GM18517 (cell line): Measurements from ENCODE around the gene ITGB6.

Source experiments
- ATAC-seq: cut with Tn5 transposase; IDR thresholded peaks from one replicate; pipeline ENCODE4 v1.9.1; 2021; ENCODE audit warnings: mild to moderate bottlenecking, moderate library complexity; ENCODE audit not compliant: unreplicated experiment

Gene ITGB6

GRCh38 chr2:160097326-160097725 is 102.7 kb downstream of the ITGB6 start:
- no peak for ATAC-seq

GRCh38 chr2:160096409-160096808 is 103.7 kb downstream of the ITGB6 start:
- no peak for ATAC-seq

DNA sequence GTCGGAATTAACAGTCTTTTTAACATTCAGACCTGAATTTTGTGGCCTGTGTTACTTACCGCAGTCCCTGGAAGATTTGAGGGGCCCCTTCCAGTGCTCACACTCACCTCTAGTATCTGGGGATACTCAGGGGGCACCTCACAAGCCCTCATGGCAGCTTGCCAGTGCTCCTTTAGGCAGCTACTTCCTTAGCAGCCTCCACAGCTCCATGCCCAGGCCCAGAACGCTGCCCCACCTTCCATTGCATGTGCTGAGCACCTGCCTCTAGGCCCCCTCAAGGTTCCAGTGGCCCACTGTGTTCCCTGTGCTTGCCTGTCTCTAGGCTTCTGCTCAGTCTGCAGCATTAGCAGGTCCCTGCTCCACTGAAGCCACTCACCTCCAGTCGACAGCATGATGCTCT is 107.6 kb downstream of the ITGB6 start:
- no peak for ATAC-seq

DNA sequence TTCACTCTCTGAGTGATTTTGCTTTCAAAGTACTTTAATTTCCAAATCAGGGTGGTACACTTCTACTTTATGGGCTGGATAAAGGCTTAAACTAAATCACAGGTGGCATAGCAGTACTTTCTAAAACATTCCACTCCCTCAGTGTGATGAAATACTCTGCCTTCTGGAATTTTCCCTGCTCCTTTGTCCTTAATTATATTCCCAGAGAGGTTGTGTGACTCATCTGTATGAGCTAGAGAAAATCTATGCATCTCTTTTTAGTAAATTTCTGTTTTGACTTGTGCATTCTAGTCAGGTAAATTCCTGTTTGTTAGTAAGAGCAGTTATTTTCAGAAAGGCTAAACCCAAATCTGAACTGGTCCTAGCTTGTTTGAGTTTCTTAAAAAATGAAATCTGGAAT is 108.7 kb downstream of the ITGB6 start:
- ATAC-seq = no peak

DNA sequence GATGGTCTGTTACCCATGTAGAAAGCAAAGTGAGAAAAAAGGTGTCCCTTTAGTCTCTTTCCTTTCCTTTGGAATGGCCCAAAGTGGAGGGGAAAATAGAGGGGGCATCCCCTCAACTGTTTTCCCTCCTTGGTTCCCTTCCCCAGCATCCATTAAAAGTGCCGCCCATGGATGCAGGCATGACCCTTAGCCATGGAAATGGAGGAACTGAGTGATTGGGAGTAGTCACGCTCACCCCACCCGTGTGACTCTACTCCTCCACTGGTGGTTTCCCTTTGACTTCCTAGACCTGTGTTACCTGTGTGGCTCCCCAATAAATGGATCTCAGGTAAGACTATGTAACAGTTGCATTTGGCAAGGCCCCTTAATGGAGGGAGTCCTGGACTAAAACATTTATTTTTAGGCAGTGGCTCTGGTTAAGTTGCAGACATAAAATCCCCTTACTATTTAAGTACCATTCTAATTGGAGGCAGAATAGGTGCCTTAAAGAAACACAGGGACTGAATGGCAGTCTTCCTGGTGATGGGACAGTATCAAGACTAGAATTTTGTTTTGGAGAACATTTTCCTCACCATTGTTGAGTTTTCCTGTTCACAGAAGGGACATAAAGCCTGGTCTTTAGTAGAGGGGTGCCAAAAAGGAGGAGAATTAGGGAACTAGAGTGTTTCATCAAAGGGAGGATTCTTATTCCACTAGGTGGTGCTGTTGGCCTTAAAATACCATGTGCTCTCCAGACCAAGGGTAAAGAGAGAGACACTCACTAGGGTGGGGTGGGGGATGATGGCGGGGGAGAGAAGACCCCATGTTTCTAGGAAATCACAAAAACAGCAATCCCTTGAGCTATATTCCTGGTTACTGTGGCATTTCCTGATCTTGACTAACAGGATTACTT is 112.0 kb downstream of the ITGB6 start:
- no peak for ATAC-seq

GRCh38 chr2:160085662-160086061 is 114.4 kb downstream of the ITGB6 start:
- no peak for ATAC-seq

DNA sequence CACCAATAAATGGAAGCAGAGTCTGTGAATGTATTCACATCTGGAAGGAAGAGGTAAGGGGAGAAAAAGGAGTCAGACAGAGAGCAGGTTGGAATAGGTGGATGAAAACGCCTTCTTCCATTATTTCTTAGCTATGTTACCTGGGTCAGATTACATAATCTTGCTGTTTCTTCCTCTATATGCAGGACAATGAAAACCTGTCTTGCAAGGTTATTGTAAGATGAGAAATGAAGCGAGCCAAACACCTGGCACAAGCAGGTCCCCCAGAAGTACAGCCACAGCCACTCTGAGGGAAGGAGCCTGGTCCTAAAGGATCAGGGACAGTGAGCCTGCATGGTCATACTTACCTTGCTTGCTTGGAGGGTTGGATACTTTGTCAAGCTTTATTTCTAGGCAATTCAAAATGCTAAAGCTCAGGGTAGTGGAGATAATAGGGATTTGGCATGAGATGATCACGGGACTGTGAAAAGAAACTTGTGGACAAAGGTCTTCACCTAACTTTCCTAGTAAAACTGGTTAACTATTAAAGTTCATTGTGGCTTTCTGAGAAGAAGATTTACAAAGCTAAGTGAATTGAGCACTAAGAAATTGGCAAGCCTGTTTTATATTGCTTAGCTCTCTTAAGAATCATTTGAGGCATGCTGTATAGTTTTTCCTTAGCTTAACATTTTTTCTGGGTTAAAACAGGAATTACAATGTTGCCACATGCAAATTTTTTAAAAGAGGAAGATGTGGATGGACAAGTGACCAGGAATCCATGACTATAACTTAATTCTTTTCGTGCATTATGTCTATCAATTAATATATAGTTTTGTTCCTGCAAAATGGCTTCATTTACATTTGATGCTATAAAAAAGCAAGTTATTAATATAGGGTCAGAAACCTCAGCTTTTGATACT is 121.9 kb downstream of the ITGB6 start:
- ATAC-seq = no peak

DNA sequence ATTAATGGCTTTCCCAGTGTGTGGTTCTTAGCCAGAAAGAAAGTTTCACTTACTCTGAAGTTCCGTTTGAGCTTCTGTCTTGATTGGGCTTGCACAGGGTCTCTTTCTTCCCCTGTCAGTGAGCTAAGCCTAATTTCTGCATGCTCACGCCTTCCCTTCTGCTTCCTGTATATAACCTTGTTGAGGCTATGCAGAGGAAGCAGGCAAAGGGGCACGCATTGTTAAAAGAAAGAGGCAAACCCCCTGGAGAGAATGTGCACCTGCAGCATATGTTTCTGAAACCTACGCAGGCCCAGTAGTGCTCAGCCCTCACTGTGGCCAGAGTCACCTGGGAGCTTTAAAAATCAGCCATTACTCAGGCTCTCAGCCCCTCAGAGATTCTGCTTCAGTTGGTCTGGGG is 123.2 kb downstream of the ITGB6 start:
- no peak for ATAC-seq

DNA sequence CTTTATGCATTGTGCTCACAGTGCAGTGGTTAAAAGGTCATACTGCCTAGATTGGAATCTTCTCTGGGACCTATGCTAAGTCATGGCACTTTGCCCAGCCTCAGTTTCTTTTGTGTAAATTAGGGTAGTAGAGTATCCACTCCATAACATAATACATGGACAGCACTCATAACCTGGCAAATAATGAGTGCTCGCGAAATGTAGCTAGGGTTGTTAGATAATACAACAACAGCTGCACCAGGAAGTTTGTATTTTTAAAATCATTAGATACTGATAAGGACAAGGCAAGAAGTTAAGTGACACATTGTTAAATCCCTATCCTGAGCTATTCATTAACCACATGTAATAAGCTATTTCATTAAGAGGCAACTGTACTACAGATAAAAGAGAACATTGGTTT is 123.8 kb downstream of the ITGB6 start:
- no peak for ATAC-seq

- ATAC-seq = no peak
These were observed 124.9 kb downstream of the ITGB6 start for GRCh38 chr2:160075171-160075570.

DNA sequence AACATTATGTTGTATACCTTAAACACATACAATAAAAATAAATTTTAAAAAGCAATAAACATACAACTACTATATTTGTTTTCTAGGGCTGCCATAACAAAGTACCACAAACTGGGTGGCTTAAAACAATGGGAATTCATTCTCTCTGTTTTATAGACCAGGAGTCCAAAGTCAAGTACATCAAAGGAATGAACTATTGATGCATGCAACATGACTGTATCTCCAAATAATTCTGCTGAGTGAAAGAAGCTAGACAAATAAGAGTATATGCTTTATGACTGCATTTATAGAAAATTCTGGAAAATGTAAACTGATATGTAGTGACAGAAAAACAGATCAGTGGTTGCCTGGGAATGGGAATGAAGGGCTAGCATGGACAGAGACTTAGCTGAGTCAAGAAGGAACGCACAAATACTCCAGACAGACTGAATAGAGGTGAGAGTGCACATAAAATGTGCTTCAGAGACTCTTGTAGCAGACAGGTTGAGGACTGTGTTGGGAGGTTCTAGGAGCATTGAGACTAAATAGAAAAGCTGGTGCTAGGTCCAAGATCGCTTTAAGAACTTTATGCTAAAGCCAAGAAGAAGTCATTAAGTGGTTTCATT is 126.7 kb downstream of the ITGB6 start:
- ATAC-seq = no peak

GRCh38 chr2:160068906-160069305 is 131.2 kb downstream of the ITGB6 start:
- ATAC-seq = no peak

DNA sequence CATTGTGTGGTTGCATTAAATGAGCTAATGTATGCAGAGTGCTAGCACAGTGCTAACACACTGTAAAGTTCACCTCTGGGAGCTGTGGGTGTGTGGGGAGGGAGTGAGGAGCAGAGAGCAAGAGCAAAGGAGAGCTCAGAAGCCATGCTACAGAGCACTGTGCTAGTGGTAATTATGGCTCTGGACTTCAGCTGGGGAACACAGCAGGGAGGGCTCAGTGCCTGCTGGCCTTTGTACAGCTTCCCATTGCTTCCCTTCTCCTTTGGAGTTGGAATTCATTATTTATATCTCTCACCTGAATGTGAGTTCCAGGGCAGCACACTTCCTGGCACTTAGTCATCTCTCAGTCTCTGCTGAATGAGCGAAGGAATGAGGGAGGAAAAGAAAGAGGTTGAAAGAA is 135.2 kb downstream of the ITGB6 start:
- no peak for ATAC-seq

DNA sequence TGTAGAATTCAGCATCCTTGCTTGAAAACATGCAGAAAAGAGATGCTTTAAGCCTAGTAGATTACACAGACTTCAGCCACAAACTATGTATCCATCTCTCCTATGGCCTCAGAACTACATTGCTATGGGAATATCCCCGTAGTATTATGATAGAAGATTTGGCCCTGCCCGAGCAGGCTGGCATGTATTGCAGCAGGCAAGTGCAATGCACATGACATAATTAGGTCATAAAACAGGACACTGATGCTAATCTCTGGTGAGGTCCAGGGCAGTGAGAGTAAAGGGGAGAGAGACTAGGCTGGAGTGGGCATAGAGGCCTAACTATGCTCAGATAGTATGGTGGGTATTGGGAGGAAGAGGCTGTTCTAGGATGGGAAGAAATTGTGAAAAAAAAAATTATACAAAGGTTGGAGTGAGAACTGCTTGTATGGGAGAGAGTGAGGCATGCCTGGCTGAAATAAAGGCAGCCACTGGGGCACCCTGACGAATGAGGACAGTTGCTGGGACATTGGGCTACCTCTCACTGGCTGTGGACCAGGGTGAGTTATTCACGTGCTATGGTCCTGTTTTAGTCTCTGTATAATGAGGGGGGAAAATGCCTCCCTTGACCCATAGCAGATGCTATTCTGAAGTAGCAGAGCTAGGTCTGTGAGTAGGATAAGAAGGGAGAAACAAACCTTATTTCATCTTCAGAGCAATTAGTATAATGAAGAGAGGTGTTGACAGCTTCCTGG is 136.0 kb downstream of the ITGB6 start:
- ATAC-seq = no peak

DNA sequence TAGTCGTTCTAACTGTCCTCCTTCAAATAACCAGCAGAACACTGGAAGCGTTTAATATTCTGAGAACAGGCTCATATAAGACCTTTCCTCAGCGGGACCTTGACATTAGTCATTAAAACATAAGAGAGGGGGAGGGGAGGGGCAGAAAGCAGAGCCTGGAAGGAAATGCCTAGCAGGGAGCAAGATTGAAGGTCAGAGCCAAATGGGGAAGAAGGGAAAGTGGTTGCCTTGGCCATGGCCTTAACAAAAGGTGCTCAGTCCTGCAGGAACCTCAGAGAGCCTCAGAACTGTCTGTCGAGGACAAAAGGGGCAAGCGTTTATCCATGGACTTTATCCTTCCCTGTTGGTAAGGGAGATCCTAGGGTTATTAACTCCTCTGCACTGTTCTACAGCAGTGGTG is 136.8 kb downstream of the ITGB6 start:
- ATAC-seq = no peak

DNA sequence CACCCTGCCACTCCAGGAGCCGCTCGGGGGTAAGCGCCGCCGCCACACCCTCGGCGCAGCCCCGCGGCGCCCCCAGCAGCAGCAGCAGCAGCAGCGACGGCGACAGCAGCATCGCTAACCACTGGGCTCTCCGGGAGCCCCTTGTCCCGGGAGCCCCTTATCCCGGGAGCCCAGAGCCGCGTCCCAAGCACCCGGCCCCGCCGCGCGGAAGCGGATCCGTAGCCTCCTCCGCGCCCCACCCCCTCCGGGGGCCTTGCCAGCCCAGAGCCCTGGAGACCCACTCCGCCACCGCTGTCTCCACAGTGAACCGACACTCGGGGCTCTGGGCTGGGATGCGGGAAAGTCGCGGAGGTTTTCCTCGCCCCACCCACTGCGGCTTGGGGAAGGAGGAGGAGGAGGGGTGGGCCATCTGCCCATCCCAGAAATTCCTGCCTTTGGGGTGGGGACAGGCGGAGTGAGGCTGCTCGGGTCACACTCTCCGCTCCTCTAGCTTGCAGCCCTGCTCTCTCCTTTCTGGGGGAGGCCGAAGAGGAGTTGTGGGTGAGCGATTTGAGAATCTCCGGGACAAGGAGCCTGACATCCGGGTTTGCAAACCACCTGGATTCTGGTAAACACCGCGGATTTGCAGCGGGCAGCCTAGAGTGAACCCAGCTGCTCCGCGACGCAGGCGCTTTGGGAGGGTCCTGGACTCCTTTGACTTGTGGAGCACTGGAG is 137.6 kb downstream of the ITGB6 start, which contains the start of gene PLA2R1:
Gene PLA2R1 (minus strand): TSS at position 324 of the 714 bp plus-strand sequence. CDS start 212 bp downstream, at position 112.
- ATAC-seq = no peak

DNA sequence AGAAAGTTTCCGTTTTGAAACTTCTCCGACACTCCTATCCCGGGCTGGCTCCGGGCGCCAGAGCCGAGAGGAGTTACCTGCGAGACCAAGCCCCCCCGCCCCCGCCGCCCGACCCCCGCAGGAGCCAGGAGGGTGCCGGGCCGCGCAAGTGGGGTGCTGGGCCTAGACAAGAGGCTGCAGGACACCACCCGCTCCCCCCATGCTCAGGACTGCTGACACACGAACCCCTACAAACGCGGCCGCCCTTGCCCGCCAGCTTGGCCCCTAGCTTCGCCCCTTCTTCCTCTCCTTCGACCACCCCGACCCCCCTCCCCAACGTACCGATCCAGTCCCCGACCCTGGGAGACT is 138.2 kb downstream of the ITGB6 start:
- no peak for ATAC-seq

- ATAC-seq = no peak
These were observed 138.5 kb downstream of the ITGB6 start for GRCh38 chr2:160061533-160061932.

DNA sequence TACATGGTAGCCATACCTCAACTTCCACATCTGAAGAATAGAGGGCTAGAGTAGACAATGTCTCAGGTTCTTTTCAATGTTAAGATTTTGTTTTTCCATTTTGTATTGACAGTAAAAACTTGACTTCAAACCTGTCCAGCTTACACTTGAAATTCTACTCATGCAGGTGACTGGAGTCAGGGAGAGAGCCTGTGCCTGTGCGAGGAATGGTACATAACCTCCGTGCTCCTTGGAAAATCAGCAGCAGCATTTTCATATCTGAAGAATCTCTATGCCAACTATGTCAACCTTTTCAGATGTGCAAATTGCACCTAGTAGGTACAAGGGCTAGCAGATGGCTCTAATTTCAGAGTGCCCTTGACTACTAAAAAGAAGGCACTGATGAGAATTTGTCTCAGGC is 139.8 kb downstream of the ITGB6 start:
- ATAC-seq = no peak

- no peak for ATAC-seq
These were observed 142.7 kb downstream of the ITGB6 start for GRCh38 chr2:160057356-160057755.
